Ovary (tissue), 9 donors: ENCODE data around the gene SBNO2. TPM values are rescaled to one million over a fixed set of nuclear protein-coding genes. Genes with fewer than 3 reads are reported as not detected.

ENCODE experiments used
- DNase-seq, 5 donors: peaks; one replicate each; pipeline ENCODE4 v3.0.0-alpha.2; 2019 to 2020
- H3K27ac ChIP-seq, 2 donors: fragments of 200-600 bp; one replicate each; pipeline versions ENCODE4 v1.5.1 to v1.8.0; 2019 to 2022
- H3K27me3 ChIP-seq: fragments of 200-600 bp; one replicate; pipeline ENCODE4 v1.8.0; 2022
- H3K36me3 ChIP-seq: fragments of 200-600 bp; sonication (generic); one replicate; pipeline ENCODE4 v1.5.1; 2019
- H3K4me1 ChIP-seq: one replicate; pipeline ENCODE4 v1.8.1; 2013; ENCODE audit warnings: mild to moderate bottlenecking, moderate library complexity; ENCODE audit not compliant: insufficient read depth
- H3K4me3 ChIP-seq: fragments of 200-600 bp; sonication (generic); one replicate; pipeline ENCODE4 v1.5.1; 2017
- H3K9me3 ChIP-seq, 2 donors: fragments of 200-600 bp in 1 of 2; sonication (generic) in 1 of 2; one replicate each; pipeline versions ENCODE4 v1.5.1 to v1.8.1; 2013 to 2019; ENCODE audit warnings: mild to moderate bottlenecking in 1 of 2, moderate library complexity in 1 of 2
- CTCF ChIP-seq, 3 donors: fragments of 450-650 bp in 2 of 3; fragments of 200-600 bp in 1 of 3; IDR thresholded peaks; one replicate each; pipeline versions ENCODE4 v1.5.1 to v1.8.0; 2016 to 2022; ENCODE audit warnings: antibody characterized with exemption in 3 of 3, mild to moderate bottlenecking in 1 of 3
- EP300 ChIP-seq: sonication (generic); formaldehyde crosslinking; IDR thresholded peaks from one replicate; pipeline ENCODE4 v1.6.1; 2017; ENCODE audit warnings: antibody characterized with exemption
- POLR2A ChIP-seq: fragments of 450-650 bp; IDR thresholded peaks from one replicate; pipeline ENCODE4 v1.6.1; 2017; ENCODE audit warnings: antibody characterized with exemption, mild to moderate bottlenecking, moderate library complexity
- WGBS, 3 donors: extraction: QIAGEN DNeasy Blood & Tissue Kit in 1 of 3; methylation state at CpG; one replicate each; pipeline versions ENCODE4 v1.1.5 to v1.1.7; 2013 to 2017; 5-methylcytosine and 5-hydroxymethylcytosine counted together
- intact Hi-C, 4 donors: fragments of 100-400 bp; cut with DNase I; formaldehyde crosslinking; loops; one replicate each; pipeline versions ENCODE4 v1.11.0 to v1.15.1; 2022 to 2023
- polyA plus RNA-seq, 2 donors: library from polyadenylated mRNA; stranded (reverse); fragments of 200-250 nt in 1 of 2; fragments of 350-450 nt in 1 of 2; fragmentation: Illumina TruSeq in 1 of 2; extraction: RNeasy Lipid Tissue Mini Kit (QIAGEN cat#74804) in 1 of 2; gene quantifications; one replicate each; pipeline ENCODE4 v1.2.3, GENCODE V29; 2013 to 2014
- total RNA-seq, 7 donors: library from RNA; depleted of rRNA in 2 of 7; stranded (reverse); fragments of >200 nt in 2 of 7; fragmentation: NEBNext Ultra II Directional in 3 of 7; extraction: Animal tissue kit (Norgen Biotek cat#: 25700) in 3 of 7; gene quantifications; one replicate each; pipeline versions ENCODE4 v1.1.0 to v1.2.4, GENCODE V29; 2016 to 2023
- donor health status: DM: no; HTN: no; CAD: no; lungs with moderate emphysema.
- donor health status: DM: no; HTN: no; CAD: no.
- donor health status: Bipolar disorder and iron deficiency.
- donor health status: DM: yes; HTN: yes; CAD: no.
- donor health status: DM: no; HTN: no; CAD: no.
- donor health status: DM: yes; HTN: yes; CAD: no.

The SBNO2 gene
- total and polyA plus RNA-seq, 9 donors, result 6.1 to 92.6 (median 60.9) TPM

GRCh38 chr19:1135454-1135853 lies 38.6 kb downstream of the SBNO2 start:
- no peaks in the 10 kb centered on the region for H3K9me3 ChIP-seq
- H3K4me1 ChIP-seq, result peaks cover 22% of the 10 kb centered on the region
- intact Hi-C loops, result no loop called here
- no peak for DNase-seq
- no peak for TF ChIP-seq POLR2A
- no peak for TF ChIP-seq CTCF (IDR thresholded peaks at IDR 0.05)
- no peak for TF ChIP-seq EP300
- H3K36me3 ChIP-seq, result no peaks in the 10 kb centered on the region
- no peak overlapping the region for H3K4me3 ChIP-seq
- peak overlapping the region in 1 of 2 donors; percentile 10 for H3K27ac ChIP-seq
- no peaks in the 10 kb centered on the region for H3K27me3 ChIP-seq
- WGBS, 3 donors, result 74 to 84% (median 80%) methylated on average over 17 of the region's 17 CpGs

GRCh38 chr19:1134431-1134830 lies 39.6 kb downstream of the SBNO2 start:
- 83 to 93% (median 91%) methylated on average over 11 of the region's 11 CpGs for WGBS, 3 donors
- intact Hi-C loops, result loop anchor here in 1 of 4 donors (5.0 kb wide), 1 partner anchor 33 kb away; no protein-coding TSS in a partner anchor
- H3K36me3 ChIP-seq, result no peaks in the 10 kb centered on the region
- no peaks in the 10 kb centered on the region for H3K9me3 ChIP-seq
- no peak overlapping the region for H3K4me3 ChIP-seq
- H3K27ac ChIP-seq, result no peak overlapping the region
- no peak for TF ChIP-seq CTCF (IDR thresholded peaks at IDR 0.05)
- no peak for TF ChIP-seq POLR2A
- TF ChIP-seq EP300, result no peak
- peaks cover 22% of the 10 kb centered on the region for H3K4me1 ChIP-seq
- no peaks in the 10 kb centered on the region for H3K27me3 ChIP-seq
- no peak for DNase-seq

- peak overlapping the region; percentile 79 to 83 for H3K27ac ChIP-seq
- no peaks in the 10 kb centered on the region for H3K36me3 ChIP-seq
- H3K27me3 ChIP-seq, result no peaks in the 10 kb centered on the region
- H3K4me1 ChIP-seq, result peaks cover 22% of the 10 kb centered on the region
- peak in 2 of 5 donors; percentile 44 to 57 for DNase-seq
- H3K4me3 ChIP-seq, result no peak overlapping the region
- intact Hi-C loops, result loop anchor here in 1 of 4 donors (5.0 kb wide), 1 partner anchor 34 kb away; no protein-coding TSS in a partner anchor
- 87 to 90% (median 89%) methylated on average over 22 to 25 of the region's 25 CpGs for WGBS, 3 donors
- TF ChIP-seq CTCF (IDR thresholded peaks at IDR 0.05) (no peak), EP300 (no peak), POLR2A (no peak)
- no peaks in the 10 kb centered on the region for H3K9me3 ChIP-seq
Measured at GRCh38 chr19:1133471-1133929, 40.6 kb downstream of the SBNO2 start.

- H3K9me3 ChIP-seq, result no peaks in the 10 kb centered on the region
- peaks cover 22% of the 10 kb centered on the region for H3K4me1 ChIP-seq
- DNase-seq, result peak in 3 of 5 donors; percentile 54 to 69 (median 57)
- intact Hi-C loops, result loop anchor here in 1 of 4 donors (5.0 kb wide), 1 partner anchor 35 kb away; no protein-coding TSS in a partner anchor
- H3K4me3 ChIP-seq, result peak overlapping the region; percentile 67
- peak overlapping the region; percentile 79 to 83 for H3K27ac ChIP-seq
- no peaks in the 10 kb centered on the region for H3K36me3 ChIP-seq
- WGBS, 3 donors, result 24 to 34% (median 29%) methylated on average over 38 to 48 of the region's 48 CpGs
- no peak for TF ChIP-seq POLR2A
- TF ChIP-seq EP300, result no peak
- TF ChIP-seq CTCF (IDR thresholded peaks at IDR 0.05), result no peak
- no peaks in the 10 kb centered on the region for H3K27me3 ChIP-seq
Measured at GRCh38 chr19:1132552-1133383, 41.3 kb downstream of the SBNO2 start.
